GM21423 (cell line): Measurements from ENCODE around the gene NUFIP2.
"Not testable (repeated sequence)": the region's sequence is repeated elsewhere in the genome, so short reads cannot be mapped to it uniquely, and the experiment has no call there.

Experiments
- ATAC-seq: cut with Tn5 transposase; IDR thresholded peaks from one replicate; pipeline ENCODE4 v1.9.1; 2021; ENCODE audit warnings: mild to moderate bottlenecking, moderate library complexity; ENCODE audit not compliant: unreplicated experiment

Gene NUFIP2

GRCh38 chr17:29293890-29294579 lies at the start of gene NUFIP2:
TSS of gene NUFIP2 (minus strand) at chr17:29294148. CDS start at chr17:29294059, 89 bp downstream.
- peak; percentile 80 for ATAC-seq

GRCh38 chr17:29342158-29342765 lies 48.3 kb upstream of the NUFIP2 start:
- ATAC-seq: no peak

- ATAC-seq: no peak
Measured at GRCh38 chr17:29341726-29342125, 47.8 kb upstream of the NUFIP2 start.

- ATAC-seq: not testable (repeated sequence)
Measured at GRCh38 chr17:29339016-29339415, 45.1 kb upstream of the NUFIP2 start.

- no peak for ATAC-seq
Measured at GRCh38 chr17:29331708-29332085, 37.7 kb upstream of the NUFIP2 start.

GRCh38 chr17:29331075-29331707 lies 37.2 kb upstream of the NUFIP2 start:
- ATAC-seq: no peak

- no peak for ATAC-seq
Measured at GRCh38 chr17:29327412-29327811, 33.5 kb upstream of the NUFIP2 start.

- ATAC-seq: no peak
Measured at GRCh38 chr17:29326023-29326813, 32.3 kb upstream of the NUFIP2 start.

GRCh38 chr17:29322363-29322762 lies 28.4 kb upstream of the NUFIP2 start:
- no peak for ATAC-seq

- ATAC-seq: no peak
Measured at GRCh38 chr17:29303386-29303785, 9.4 kb upstream of the NUFIP2 start.

- ATAC-seq: no peak
Measured at GRCh38 chr17:29299031-29299430, 5.1 kb upstream of the NUFIP2 start.

GRCh38 chr17:29295420-29295819 lies 1.5 kb upstream of the NUFIP2 start:
- ATAC-seq: no peak

- ATAC-seq: no peak
Measured at GRCh38 chr17:29294580-29294900, 592 bp upstream of the NUFIP2 start.

GRCh38 chr17:29292992-29293889 lies 707 bp downstream of the NUFIP2 start:
- ATAC-seq: peak; percentile 8

GRCh38 chr17:29292071-29292991 lies 1.6 kb downstream of the NUFIP2 start:
- ATAC-seq: no peak

- ATAC-seq: no peak
Measured at GRCh38 chr17:29291163-29291752, 2.7 kb downstream of the NUFIP2 start.

- ATAC-seq: no peak
Measured at GRCh38 chr17:29289852-29290251, 4.1 kb downstream of the NUFIP2 start.

- no peak for ATAC-seq
Measured at GRCh38 chr17:29283961-29284360, 10.0 kb downstream of the NUFIP2 start.

- ATAC-seq: no peak
Measured at GRCh38 chr17:29283496-29283895, 10.5 kb downstream of the NUFIP2 start.
